Heart left ventricle (tissue), 16 donors: ENCODE results near the gene RPS18. TPM values are rescaled to one million over a fixed set of nuclear protein-coding genes. Genes with fewer than 3 reads are reported as not detected.
"Not testable (repeated sequence)": the region's sequence is repeated elsewhere in the genome, so short reads cannot be mapped to it uniquely, and the experiment has no call there.

ENCODE experiments used
- ATAC-seq, 4 donors: fragments of 200-7000 bp; cut with Tn5 transposase; one replicate each; pipeline ENCODE4 v1.9.1; 2020 to 2022; ENCODE audit warnings: moderate library complexity in 4 of 4, mild to moderate bottlenecking in 3 of 4, moderate number of reproducible peaks in 1 of 4
- DNase-seq, 5 donors: peaks; one replicate each; pipeline ENCODE4 v3.0.0-alpha.2; 2020
- H3K27ac ChIP-seq, 12 donors: fragments of 200-600 bp; sonication (generic) in 4 of 12; one replicate each; pipeline versions ENCODE4 v1.5.0 to v1.8.0; 2016 to 2022; ENCODE audit warnings: mild to moderate bottlenecking in 2 of 12
- H3K27me3 ChIP-seq, 9 donors: fragments of 200-600 bp; sonication (generic) in 2 of 9; one replicate each; pipeline versions ENCODE4 v1.5.1 to v1.8.0; 2016 to 2022; ENCODE audit warnings: mild to moderate bottlenecking in 3 of 9
- H3K36me3 ChIP-seq, 9 donors: fragments of 200-600 bp; sonication (generic) in 2 of 9; one replicate each; pipeline versions ENCODE4 v1.5.0 to v1.8.0; 2018 to 2022; ENCODE audit warnings: mild to moderate bottlenecking in 2 of 9
- H3K4me1 ChIP-seq, 12 donors: fragments of 200-600 bp; sonication (generic) in 4 of 12; one replicate each; pipeline versions ENCODE4 v1.5.0 to v1.8.0; 2016 to 2022; ENCODE audit warnings: mild to moderate bottlenecking in 3 of 12
- H3K4me3 ChIP-seq, 12 donors: fragments of 200-600 bp; sonication (generic) in 4 of 12; one replicate each; pipeline versions ENCODE4 v1.5.0 to v1.8.0; 2017 to 2022; ENCODE audit warnings: mild to moderate bottlenecking in 9 of 12, moderate library complexity in 4 of 12
- H3K9me3 ChIP-seq, 12 donors: fragments of 200-600 bp; sonication (generic) in 4 of 12; one replicate each; pipeline versions ENCODE4 v1.5.0 to v1.8.0; 2016 to 2022; ENCODE audit warnings: mild to moderate bottlenecking in 1 of 12
- CTCF ChIP-seq, 12 donors: fragments of 200-600 bp; sonication (generic) in 4 of 12; IDR thresholded peaks; one replicate each; pipeline versions ENCODE4 v1.5.0 to v1.8.0; 2018 to 2022; ENCODE audit warnings: antibody characterized with exemption in 12 of 12, mild to moderate bottlenecking in 5 of 12
- POLR2A ChIP-seq, 2 donors: fragments of 450-650 bp; IDR thresholded peaks; one replicate each; pipeline ENCODE4 v1.6.1; 2017; ENCODE audit warnings: antibody characterized with exemption in 2 of 2, mild to moderate bottlenecking in 2 of 2, moderate library complexity in 2 of 2
- WGBS, 4 donors: extraction: QIAGEN DNeasy Blood & Tissue Kit in 2 of 4; methylation state at CpG; one replicate each; pipeline versions ENCODE4 v1.1.5 to v1.1.7; 2013 to 2018; 5-methylcytosine and 5-hydroxymethylcytosine counted together
- intact Hi-C, 10 donors: fragments of 100-400 bp; cut with DNase I; formaldehyde crosslinking; loops; one replicate each; pipeline versions ENCODE4 v1.11.1 to v1.14.2; 2022
- polyA plus RNA-seq, 2 donors: library from polyadenylated mRNA; stranded (reverse); fragments of 200-250 nt; gene quantifications; one replicate each; pipeline ENCODE4 v1.2.3, GENCODE V29; 2013
- total RNA-seq, 9 donors: library from RNA; depleted of rRNA in 2 of 9; stranded (reverse); fragments of >200 nt in 2 of 9; fragmentation: NEBNext Ultra II Directional in 3 of 9; extraction: Animal tissue kit (Norgen Biotek cat#: 25700) in 3 of 9; gene quantifications; one replicate each; pipeline versions ENCODE4 v1.1.0 to v1.2.4, GENCODE V29; 2016 to 2023
- donor health status: ischemic (EF 13 %, LVEDD 7.1; RV severe dilation, severe dysfunction).
- donor health status: healthy with polysubstance abuse.
- donor health status: DM: no; HTN: yes; CAD: no.
- donor health status: DM: no; HTN: no; CAD: no.
- donor health status: ischemic (EF 25% LVEDD 6.9; RV normal size, moderate dysfunction).
- donor health status: ischemic (EF 25% LVEDD 5.7; RV mildly dilated, moderate dysfunction).
- donor health status: healthy.
- donor health status: DM: yes; HTN: yes; CAD: no.
- donor health status: ischemic (EF 35%, LVEDD 5.7; RV mildly dilated, moderate dysfunction).
- donor health status: nonischemic (EF 11% LVEDD 7.7; RV severe dilation, severe dysfunction).
- donor health status: DM: yes; HTN: yes; CAD: no.
- donor health status: PGD.
- donor health status: ischemic (EF 29% LVEDD 5.4; RV normal size, mild dysfunction).
- donor health status: nonischemic (EF 23%, LVEDD 6.1; RV moderate dilation, normal function).

RPS18 gene
- total and polyA plus RNA-seq, 11 donors: 685 to 3,458 (median 1,145) TPM

- H3K27me3 ChIP-seq: no peaks in the 10 kb centered on the region
- H3K27ac ChIP-seq: no peak overlapping the region
- H3K36me3 ChIP-seq: peaks cover 0 to 75% (median 29%) of the 10 kb centered on the region in 9 donors
- peaks cover 0 to 3% (median 0%) of the 10 kb centered on the region in 12 donors for H3K9me3 ChIP-seq
- ATAC-seq (no peak), DNase-seq (no peak)
- no peak overlapping the region for H3K4me3 ChIP-seq
- H3K4me1 ChIP-seq: peaks cover 0 to 18% (median 10%) of the 10 kb centered on the region in 12 donors
- intact Hi-C loops: no loop called here
- 94 to 95% (median 94%) methylated on average over 4 of the region's 4 CpGs for WGBS, 4 donors
- TF ChIP-seq POLR2A (IDR thresholded peaks at IDR 0.05) (no peak), CTCF (IDR thresholded peaks at IDR 0.05) (no peak)
Observed at GRCh38 chr6:33254591-33254990, 17.3 kb upstream of the RPS18 start.

GRCh38 chr6:33259032-33259431 is 12.8 kb upstream of the RPS18 start:
- intact Hi-C loops: no loop called here

GRCh38 chr6:33262490-33262889 is 9.4 kb upstream of the RPS18 start:
- H3K9me3 ChIP-seq, H3K4me1 ChIP-seq, intact Hi-C loops, H3K27ac ChIP-seq, ATAC-seq, H3K27me3 ChIP-seq, DNase-seq, H3K4me3 ChIP-seq: not testable (repeated sequence)
- WGBS, 4 donors: 94 to 97% (median 96%) methylated on average over 3 of the region's 3 CpGs
- H3K36me3 ChIP-seq: peaks cover 0 to 95% (median 86%) of the 10 kb centered on the region in 9 donors

More at GRCh38 chr6:33259032-33259431, 12.8 kb upstream of the RPS18 start:
- no peak overlapping the region for H3K27ac ChIP-seq
- peaks cover 0 to 3% (median 0%) of the 10 kb centered on the region in 12 donors for H3K9me3 ChIP-seq
- no peak overlapping the region for H3K4me3 ChIP-seq
- H3K36me3 ChIP-seq: peaks cover 0 to 87% (median 63%) of the 10 kb centered on the region in 9 donors
- WGBS, 4 donors: 92 to 96% (median 95%) methylated on average over 5 of the region's 5 CpGs
- H3K27me3 ChIP-seq: no peaks in the 10 kb centered on the region
- H3K4me1 ChIP-seq: no peaks in the 10 kb centered on the region
- DNase-seq (no peak), ATAC-seq (no peak)
- TF ChIP-seq CTCF (IDR thresholded peaks at IDR 0.05) (no peak), POLR2A (IDR thresholded peaks at IDR 0.05) (no peak)

- peak in 2 of 4 donors; percentile 14 to 16 for ATAC-seq
- Histone ChIP-seq H3K4me3 (no peak overlapping the region), H3K27me3 (no peaks in the 10 kb centered on the region), H3K27ac (no peak overlapping the region), H3K4me1 (no peaks in the 10 kb centered on the region), H3K9me3 (no peaks in the 10 kb centered on the region), H3K36me3 (peaks cover 0 to 99% (median 93%) of the 10 kb centered on the region in 9 donors)
- no peak for DNase-seq
- 85 to 94% (median 87%) methylated on average over 7 of the region's 7 CpGs for WGBS, 4 donors
- TF ChIP-seq CTCF (IDR thresholded peaks at IDR 0.05) (no peak), POLR2A (IDR thresholded peaks at IDR 0.05) (no peak)
- intact Hi-C loops: no loop called here
Observed at GRCh38 chr6:33264015-33264414, 7.9 kb upstream of the RPS18 start.

- ATAC-seq: peak; percentile 0 to 25 (median 8)
- no peak for TF ChIP-seq POLR2A (IDR thresholded peaks at IDR 0.05)
- no peak for TF ChIP-seq CTCF (IDR thresholded peaks at IDR 0.05)
- intact Hi-C loops: no loop called here
- Histone ChIP-seq H3K9me3 (no peaks in the 10 kb centered on the region), H3K27ac (peak overlapping the region; percentile 86 to 98 (median 93)), H3K4me1 (peaks cover 9 to 54% (median 44%) of the 10 kb centered on the region in 12 donors), H3K27me3 (no peaks in the 10 kb centered on the region), H3K4me3 (peak overlapping the region; percentile 68 to 92 (median 76)), H3K36me3 (peaks cover 0 to 72% (median 67%) of the 10 kb centered on the region in 9 donors)
- 1 to 4% (median 2%) methylated on average over 7 of the region's 7 CpGs for whole genome bisulfite sequencing, 4 donors
- DNase-seq: no peak
Observed at GRCh38 chr6:33271117-33271467, 783 bp upstream of the RPS18 start.
